ENCODE results near the gene DOCK8. TPM values are rescaled to one million over a fixed set of nuclear protein-coding genes. Genes with fewer than 3 reads are reported as not detected.

Gene DOCK8
- total RNA-seq, 1 donor from 2014 or later, result 0.54 TPM

- H3K9me3 ChIP-seq (ENCODE audit: low read depth), result no peaks in the 10 kb centered on the region
- H3K79me2 ChIP-seq (ENCODE audit: low read depth), result no peaks in the 10 kb centered on the region
- peaks cover under 1% of the 10 kb centered on the region for H3K4me1 Mint-ChIP-seq
- TF ChIP-seq EZH2phosphoT487 (IDR thresholded peaks at IDR 0.05) (no peak), EZH2 (IDR thresholded peaks at IDR 0.05) (no peak), CTCF (IDR thresholded peaks at IDR 0.05) (no peak)
- no peak overlapping the region for H3K9ac ChIP-seq
- peaks cover 1% of the 10 kb centered on the region for H3K27me3 Mint-ChIP-seq (ENCODE audit: insufficient read depth, low read depth)
- no peaks in the 10 kb centered on the region for H3K27me3 ChIP-seq
- no peaks in the 10 kb centered on the region for H3F3A ChIP-seq (ENCODE audit: low read depth)
- H3K4me2 ChIP-seq, result no peak overlapping the region
- no peak overlapping the region for H3K27ac ChIP-seq
- H2AFZ ChIP-seq (replicated peaks), result no peak overlapping the region
- H3K9me3 Mint-ChIP-seq, result no peaks in the 10 kb centered on the region
- no peaks in the 10 kb centered on the region for H4K20me1 ChIP-seq (ENCODE audit: low read depth)
- no peak for DNase-seq (ENCODE audit: low spot score)
- no peak overlapping the region for H3K4me3 Mint-ChIP-seq
- H3K36me3 ChIP-seq, result no peaks in the 10 kb centered on the region
- no peaks in the 10 kb centered on the region for H3K36me3 Mint-ChIP-seq
- no peaks in the 10 kb centered on the region for H3K4me1 ChIP-seq
- no peak overlapping the region for H3K4me3 ChIP-seq
- H3K27ac Mint-ChIP-seq, result no peak overlapping the region
Observed at GRCh38 chr9:426976-427375, 212.3 kb downstream of the DOCK8 start.

GRCh38 chr9:431701-432100 is 217.0 kb downstream of the DOCK8 start:
- H3K36me3 Mint-ChIP-seq, result no peaks in the 10 kb centered on the region
- no peaks in the 10 kb centered on the region for H4K20me1 ChIP-seq (ENCODE audit: low read depth)
- no peaks in the 10 kb centered on the region for H3K27me3 ChIP-seq
- H3K9me3 ChIP-seq (ENCODE audit: low read depth), result no peaks in the 10 kb centered on the region
- DNase-seq (ENCODE audit: low spot score), result no peak
- no peaks in the 10 kb centered on the region for H3K9me3 Mint-ChIP-seq
- H3K4me1 ChIP-seq, result no peaks in the 10 kb centered on the region
- H3K9ac ChIP-seq, result no peak overlapping the region
- no peaks in the 10 kb centered on the region for H3K4me1 Mint-ChIP-seq
- TF ChIP-seq CTCF (IDR thresholded peaks at IDR 0.05) (no peak), EZH2 (IDR thresholded peaks at IDR 0.05) (no peak), EZH2phosphoT487 (IDR thresholded peaks at IDR 0.05) (no peak)
- no peaks in the 10 kb centered on the region for H3K79me2 ChIP-seq (ENCODE audit: low read depth)
- no peaks in the 10 kb centered on the region for H3K36me3 ChIP-seq
- no peak overlapping the region for H2AFZ ChIP-seq (replicated peaks)
- no peak overlapping the region for H3K4me2 ChIP-seq
- no peak overlapping the region for H3K27ac Mint-ChIP-seq
- no peak overlapping the region for H3K27ac ChIP-seq
- H3F3A ChIP-seq (ENCODE audit: low read depth), result no peaks in the 10 kb centered on the region
- H3K4me3 ChIP-seq, result no peak overlapping the region
- H3K4me3 Mint-ChIP-seq, result no peak overlapping the region
- peaks cover 4% of the 10 kb centered on the region for H3K27me3 Mint-ChIP-seq (ENCODE audit: insufficient read depth, low read depth)

- TF ChIP-seq CTCF (IDR thresholded peaks at IDR 0.05) (no peak), EZH2 (IDR thresholded peaks at IDR 0.05) (no peak), EZH2phosphoT487 (IDR thresholded peaks at IDR 0.05) (no peak)
- Histone ChIP-seq H3K4me1 (no peaks in the 10 kb centered on the region), H3K9me3 (ENCODE audit: low read depth) (no peaks in the 10 kb centered on the region), H3K4me3 (no peak overlapping the region), H3K36me3 (no peaks in the 10 kb centered on the region), H3K4me2 (no peak overlapping the region), H3K27me3 (no peaks in the 10 kb centered on the region), H3K9ac (no peak overlapping the region), H4K20me1 (ENCODE audit: low read depth) (no peaks in the 10 kb centered on the region), H3K27ac (no peak overlapping the region), H2AFZ (replicated peaks) (no peak overlapping the region), H3F3A (ENCODE audit: low read depth) (no peaks in the 10 kb centered on the region), H3K79me2 (ENCODE audit: low read depth) (no peaks in the 10 kb centered on the region)
- Mint-ChIP-seq H3K27ac (no peak overlapping the region), H3K36me3 (no peaks in the 10 kb centered on the region), H3K4me1 (no peaks in the 10 kb centered on the region), H3K4me3 (no peak overlapping the region), H3K27me3 (ENCODE audit: insufficient read depth, low read depth) (peaks cover 9% of the 10 kb centered on the region), H3K9me3 (no peaks in the 10 kb centered on the region)
- DNase-seq (ENCODE audit: low spot score), result no peak
Observed at GRCh38 chr9:436482-436881, 221.8 kb downstream of the DOCK8 start.

Data from neural progenitor cell (in vitro differentiated cells).